Neural crest cell (in vitro differentiated cells): ENCODE data around the gene FLACC1. TPM values are rescaled to one million over a fixed set of nuclear protein-coding genes. Genes with fewer than 3 reads are reported as not detected.
"Not testable (repeated sequence)": the region's sequence is repeated elsewhere in the genome, so short reads cannot be mapped to it uniquely, and the experiment has no call there.

Source experiments
- DNase-seq: peaks from one replicate; pipeline ENCODE4 v3.0.0; 2021; ENCODE audit warnings: low read depth, mixed read lengths, low spot score
- H3K27ac Mint-ChIP-seq: one replicate; pipeline ENCODE4 v1.8.0; 2021; ENCODE audit warnings: mild to moderate bottlenecking, mixed read lengths; ENCODE audit not compliant: unreplicated experiment
- H3K27me3 Mint-ChIP-seq: 2 replicates; pipeline ENCODE4 v1.8.0; 2021; ENCODE audit warnings: low read depth, mild to moderate bottlenecking, mixed read lengths
- H3K36me3 Mint-ChIP-seq: 2 replicates; pipeline ENCODE4 v1.8.0; 2021; ENCODE audit warnings: low read depth, mild to moderate bottlenecking, mixed read lengths
- H3K4me1 Mint-ChIP-seq: 2 replicates; pipeline ENCODE4 v1.8.0; 2021; ENCODE audit warnings: mixed read lengths
- H3K4me3 Mint-ChIP-seq: one replicate; pipeline ENCODE4 v1.8.0; 2021; ENCODE audit warnings: mild to moderate bottlenecking, mixed read lengths
- H3K9me3 Mint-ChIP-seq: 2 replicates; pipeline ENCODE4 v1.8.0; 2021; ENCODE audit warnings: mixed read lengths
- CTCF ChIP-seq: fragments of 200-600 bp; sonication (generic); conservative IDR thresholded peaks from 2 replicates; pipeline ENCODE4 v1.5.0; 2021; ENCODE audit warnings: antibody characterized with exemption, mild to moderate bottlenecking
- total RNA-seq: library from RNA; stranded (reverse); gene quantifications from 2 replicates; pipeline ENCODE4 v1.2.1, GENCODE V29; 2021

FLACC1 gene
- total RNA-seq, 1 donor from 2014 or later = 1.0 TPM

GRCh38 chr2:201369775-201370174 is 12.6 kb upstream of the FLACC1 start:
- no peak for DNase-seq
- TF ChIP-seq CTCF = no peak
- H3K27ac Mint-ChIP-seq = peak overlapping the region; percentile 16
- H3K27me3 Mint-ChIP-seq = no peaks in the 10 kb centered on the region
- no peak overlapping the region for H3K4me3 Mint-ChIP-seq
- peaks cover 31% of the 10 kb centered on the region for H3K9me3 Mint-ChIP-seq
- no peaks in the 10 kb centered on the region for H3K4me1 Mint-ChIP-seq
- H3K36me3 Mint-ChIP-seq = peaks cover 65% of the 10 kb centered on the region

- Mint-ChIP-seq H3K36me3 (peaks cover 62% of the 10 kb centered on the region), H3K9me3 (peaks cover 31% of the 10 kb centered on the region)
- not testable (repeated sequence) for H3K27ac Mint-ChIP-seq, DNase-seq, H3K4me1 Mint-ChIP-seq, H3K27me3 Mint-ChIP-seq, H3K4me3 Mint-ChIP-seq
Measured at GRCh38 chr2:201369318-201369717, 12.2 kb upstream of the FLACC1 start.

- no peak for TF ChIP-seq CTCF
- peaks cover 34% of the 10 kb centered on the region for H3K9me3 Mint-ChIP-seq
- no peak overlapping the region for H3K4me3 Mint-ChIP-seq
- no peak overlapping the region for H3K27ac Mint-ChIP-seq
- no peak for DNase-seq
- H3K36me3 Mint-ChIP-seq = peaks cover 61% of the 10 kb centered on the region
- H3K4me1 Mint-ChIP-seq = no peaks in the 10 kb centered on the region
- H3K27me3 Mint-ChIP-seq = no peaks in the 10 kb centered on the region
Measured at GRCh38 chr2:201366146-201366545, 9.0 kb upstream of the FLACC1 start.

- Mint-ChIP-seq H3K36me3 (peaks cover 57% of the 10 kb centered on the region), H3K9me3 (peaks cover 31% of the 10 kb centered on the region), H3K4me3 (no peak overlapping the region), H3K27me3 (no peaks in the 10 kb centered on the region), H3K4me1 (no peaks in the 10 kb centered on the region), H3K27ac (no peak overlapping the region)
- TF ChIP-seq CTCF = peak; percentile 68
- DNase-seq = no peak
Measured at GRCh38 chr2:201363857-201364560, 6.9 kb upstream of the FLACC1 start.

DNA sequence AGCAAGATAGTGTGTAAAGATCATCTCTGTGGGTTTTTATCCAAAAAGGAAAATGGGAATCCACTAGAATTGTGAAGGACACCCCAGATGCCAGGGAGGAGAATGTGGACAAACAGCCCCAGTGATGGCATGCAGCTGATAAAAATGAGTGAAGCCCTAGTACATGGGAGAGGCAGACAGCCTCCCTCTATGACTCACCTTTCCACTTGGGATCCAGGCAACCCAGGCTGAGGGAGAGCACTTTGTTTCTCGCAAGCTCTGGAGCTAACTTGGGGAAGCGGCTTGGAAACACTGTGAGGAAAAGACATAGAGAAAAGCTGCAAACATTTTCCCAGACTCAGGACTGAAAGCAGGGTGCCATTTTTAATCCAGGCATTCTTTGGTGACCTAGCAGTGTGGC is 5.3 kb upstream of the FLACC1 start:
- H3K4me3 Mint-ChIP-seq = no peak overlapping the region
- H3K27me3 Mint-ChIP-seq = no peaks in the 10 kb centered on the region
- peaks cover 49% of the 10 kb centered on the region for H3K36me3 Mint-ChIP-seq
- no peak for TF ChIP-seq CTCF
- no peak for DNase-seq
- H3K9me3 Mint-ChIP-seq = peaks cover 23% of the 10 kb centered on the region
- no peak overlapping the region for H3K27ac Mint-ChIP-seq
- H3K4me1 Mint-ChIP-seq = peaks cover 2% of the 10 kb centered on the region

GRCh38 chr2:201361078-201361733 is 4.1 kb upstream of the FLACC1 start:
- Mint-ChIP-seq H3K4me3 (no peak overlapping the region), H3K4me1 (peaks cover 7% of the 10 kb centered on the region), H3K27ac (no peak overlapping the region), H3K36me3 (peaks cover 40% of the 10 kb centered on the region), H3K9me3 (peaks cover 14% of the 10 kb centered on the region), H3K27me3 (no peaks in the 10 kb centered on the region)
- DNase-seq = no peak
- TF ChIP-seq CTCF = no peak
